Measurements from ENCODE around the gene GKN1.

GRCh38 chr2:68968221-68968620, 6.2 kb upstream of the GKN1 start:
- TF ChIP-seq CTCF (IDR thresholded peaks at IDR 0.05), result no peak
- TF ChIP-seq POLR2AphosphoS5 (IDR thresholded peaks at IDR 0.05), result no peak
- TF ChIP-seq POLR2A (IDR thresholded peaks at IDR 0.05), result no peak
